MCF 10A (cell line): ENCODE data around the gene RNF41. TPM values are rescaled to one million over a fixed set of nuclear protein-coding genes. Genes with fewer than 3 reads are reported as not detected.
"Not testable (repeated sequence)": the region's sequence is repeated elsewhere in the genome, so short reads cannot be mapped to it uniquely, and the experiment has no call there.

ENCODE experiments used
- BruUV-seq: library from RNA; stranded (reverse); fragments of 400-500 nt; replicated peaks from 2 replicates; lab custom pipeline; 2021; lab: Mats Ljungman, UMichigan
- CTCF ChIA-PET: fragments of 300-600 bp; sonication (Branson Sonifier 250); formaldehyde crosslinking; extraction: SDS; loops from one replicate; lab custom pipeline; 2021; ENCODE audit warnings: antibody characterized with exemption, inconsistent platforms; lab: Yijun Ruan, JAX
- POLR2A ChIA-PET: fragments of 300-600, 350-650 bp; sonication (Branson Sonifier 250); formaldehyde crosslinking; extraction: SDS; loops from one replicate; lab custom pipeline; 2020; ENCODE audit warnings: antibody characterized with exemption, inconsistent platforms; lab: Yijun Ruan, JAX
- DNase-seq: peaks from one replicate; pipeline ENCODE4 v3.0.0-alpha.2; 2018; ENCODE audit not compliant: unreplicated experiment
- H3K27ac Mint-ChIP-seq: one replicate; pipeline ENCODE4 v1.8.0; 2022; ENCODE audit warnings: mild to moderate bottlenecking, low read depth, mixed read lengths; ENCODE audit not compliant: unreplicated experiment
- H3K27me3 Mint-ChIP-seq: one replicate; pipeline ENCODE4 v1.8.0; 2022; ENCODE audit warnings: mixed read lengths; ENCODE audit not compliant: insufficient read depth, unreplicated experiment
- H3K36me3 Mint-ChIP-seq: one replicate; pipeline ENCODE4 v1.8.0; 2022; ENCODE audit warnings: mild to moderate bottlenecking, moderate library complexity, mixed read lengths; ENCODE audit not compliant: insufficient read depth, unreplicated experiment
- H3K4me1 Mint-ChIP-seq: one replicate; pipeline ENCODE4 v1.8.0; 2022; ENCODE audit warnings: mixed read lengths; ENCODE audit not compliant: insufficient read depth, unreplicated experiment
- H3K4me3 Mint-ChIP-seq: one replicate; pipeline ENCODE4 v1.8.0; 2022; ENCODE audit warnings: mild to moderate bottlenecking, moderate library complexity, mixed read lengths; ENCODE audit not compliant: unreplicated experiment
- H3K9me3 Mint-ChIP-seq: one replicate; pipeline ENCODE4 v1.8.0; 2022; ENCODE audit warnings: mixed read lengths; ENCODE audit not compliant: unreplicated experiment
- CTCF ChIP-seq: fragments of 200-600 bp; IDR thresholded peaks from one replicate; pipeline ENCODE4 v1.8.0; 2022; ENCODE audit warnings: antibody characterized with exemption, mild to moderate bottlenecking; ENCODE audit not compliant: unreplicated experiment
- intact Hi-C: fragments of 100-400 bp; cut with micrococcal nuclease; formaldehyde crosslinking; loops from 2 replicates; pipeline ENCODE4 v1.14.1; 2022
- total RNA-seq: library from RNA; stranded (reverse); gene quantifications from 2 replicates; pipeline ENCODE4 v1.2.3, GENCODE V29; 2022

Gene RNF41
- total RNA-seq, 1 experiment from 2014 or later, result 108 TPM

GRCh38 chr12:56158029-56158925 is 63.4 kb downstream of the RNF41 start, which contains the start of gene MYL6:
Gene MYL6, plus strand, starts transcription at chr12:56158359. Its CDS starts 43 bp downstream, at chr12:56158402.
- ChIA-PET POLR2A (interaction anchor here (0.6 to 7.6 kb wide), 24 partner anchors 8 to 478 kb away, joined by 3 to 146 read pairs (median 6); partner anchors contain the start of genes COQ10A, ESYT1, PA2G4 and RNF41), CTCF (interaction anchor here (0.6 to 6.1 kb wide), 5 partner anchors 30 to 111 kb away, joined by 4 to 36 read pairs (median 15); partner anchors contain the start of genes SMARCC2 and ZC3H10)
- Mint-ChIP-seq H3K36me3 (peaks cover 65% of the 10 kb centered on the region), H3K4me1 (peaks cover 35% of the 10 kb centered on the region), H3K4me3 (peak within 1 kb of the TSS; percentile 97), H3K9me3 (no peaks in the 10 kb centered on the region), H3K27me3 (no peaks in the 10 kb centered on the region), H3K27ac (peak within 1 kb of the TSS; percentile 100)
- DNase-seq, result peak; percentile 98
- intact Hi-C loops, result no loop called here
- TF ChIP-seq CTCF, result no peak
- BruUV-seq, result no TSS peak

- no TSS peak for BruUV-seq
- no peaks in the 10 kb centered on the region for H3K9me3 Mint-ChIP-seq
- DNase-seq, result peak; percentile 80
- ChIA-PET POLR2A (interaction anchor here (0.6 to 7.6 kb wide), 16 partner anchors 8 to 419 kb away, joined by 3 to 146 read pairs (median 8); partner anchors contain the start of genes ESYT1, RNF41, RPL41 and SMARCC2), CTCF (interaction anchor here (0.6 to 2.6 kb wide), 3 partner anchors 38 to 47 kb away, joined by 4 to 30 read pairs (median 19); partner anchors contain the start of gene ZC3H10)
- TF ChIP-seq CTCF, result peak; percentile 56
- H3K27ac Mint-ChIP-seq, result peak overlapping the region; percentile 100
- peak overlapping the region; percentile 97 for H3K4me3 Mint-ChIP-seq
- H3K36me3 Mint-ChIP-seq, result peaks cover 57% of the 10 kb centered on the region
- no peaks in the 10 kb centered on the region for H3K27me3 Mint-ChIP-seq
- intact Hi-C loops, result loop anchor here (1.0 kb wide), 1 partner anchor 31 kb away; no protein-coding TSS in a partner anchor
- H3K4me1 Mint-ChIP-seq, result peaks cover 38% of the 10 kb centered on the region
Measured at GRCh38 chr12:56157201-56158028, 64.3 kb downstream of the RNF41 start.

- Mint-ChIP-seq H3K4me3 (peak overlapping the region; percentile 97), H3K27ac (peak overlapping the region; percentile 100), H3K36me3 (peaks cover 49% of the 10 kb centered on the region), H3K4me1 (peaks cover 39% of the 10 kb centered on the region)
- H3K27me3 Mint-ChIP-seq, BruUV-seq, DNase-seq, H3K9me3 Mint-ChIP-seq: not testable (repeated sequence)
- ChIA-PET CTCF (interaction anchor here (1.8 to 2.4 kb wide), 2 partner anchors 33 to 37 kb away, joined by 4 to 19 read pairs; partner anchors contain the start of gene ZC3H10), POLR2A (interaction anchor here (0.6 to 3.5 kb wide), 6 partner anchors 8 to 189 kb away, joined by 3 to 15 read pairs (median 4); partner anchors contain the start of genes ESYT1 and ZC3H10)
- intact Hi-C loops, result loop anchor here (1.0 kb wide), 1 partner anchor 30 kb away; no protein-coding TSS in a partner anchor
Measured at GRCh38 chr12:56156464-56157200, 65.1 kb downstream of the RNF41 start.
